Body of pancreas (tissue), 4 donors: ENCODE measurements around the gene TMEM132C. TPM values are rescaled to one million over a fixed set of nuclear protein-coding genes. Genes with fewer than 3 reads are reported as not detected.

Experiments used
- ATAC-seq: fragments of 150-250 bp; one replicate; pipeline ENCODE4 v1.9.1; 2016
- DNase-seq, 4 donors: peaks; one replicate each; pipeline ENCODE4 v3.0.0-alpha.2; 2019
- H3K27ac ChIP-seq, 4 donors: fragments of 200-600 bp; sonication (generic); 1 replicate in 3 of 4; 2 replicates in 1 of 4; pipeline versions ENCODE4 v1.5.1 to v1.6.1; 2016 to 2019; ENCODE audit warnings: mild to moderate bottlenecking in 1 of 4, mixed read lengths in 1 of 4, moderate library complexity in 1 of 4
- H3K27me3 ChIP-seq, 2 donors: fragments of 200-600 bp; sonication (generic); one replicate each; pipeline ENCODE4 v1.6.0; 2016; ENCODE audit warnings: mild to moderate bottlenecking in 1 of 2
- H3K36me3 ChIP-seq, 2 donors: fragments of 200-600 bp; sonication (generic); replicated peaks in 1 of 2; 2 replicates each; pipeline ENCODE4 v1.5.1; 2016; ENCODE audit warnings: low read depth in 2 of 2; ENCODE audit not compliant: insufficient read depth in 1 of 2
- H3K4me1 ChIP-seq: fragments of 200-600 bp; sonication (generic); one replicate; pipeline ENCODE4 v1.6.0; 2016
- H3K4me3 ChIP-seq, 2 donors: fragments of 200-600 bp; sonication (generic); 1 replicate in 1 of 2; 2 replicates in 1 of 2; pipeline ENCODE4 v1.5.1; 2016 to 2019
- H3K9me3 ChIP-seq, 3 donors: fragments of 200-600 bp; sonication (generic); 1 replicate in 2 of 3; 2 replicates in 1 of 3; pipeline ENCODE4 v1.5.1; 2016
- POLR2A ChIP-seq, 3 donors: fragments of 450-650 bp; IDR thresholded peaks; one replicate each; pipeline ENCODE4 v1.6.1; 2016; ENCODE audit warnings: antibody characterized with exemption in 3 of 3, mild to moderate bottlenecking in 2 of 3
- WGBS, 2 donors: methylation state at CpG; one replicate each; pipeline ENCODE4 v1.1.5; 2017; 5-methylcytosine and 5-hydroxymethylcytosine counted together
- intact Hi-C: fragments of 100-400 bp; cut with DNase I; formaldehyde crosslinking; loops from one replicate; pipeline ENCODE4 v1.15.1; 2023
- total RNA-seq, 2 donors: library from RNA; depleted of rRNA; stranded (reverse); fragments of >200 nt; gene quantifications; one replicate each; pipeline ENCODE4 v1.1.0, GENCODE V29; 2016
- TF ChIP-seq, protein P1 (sequence below), 7 experiments: fragments of 450-650 bp in 4 of 7; fragments of 200-600 bp in 3 of 7; sonication (generic) in 3 of 7; IDR thresholded peaks; one replicate each; pipeline ENCODE4 v1.5.1; 2016 to 2019; ENCODE audit warnings: antibody characterized with exemption in 7 of 7

The TMEM132C gene
- total RNA-seq, 2 donors from 2014 or later, result 4.4 to 8.2 TPM

DNA sequence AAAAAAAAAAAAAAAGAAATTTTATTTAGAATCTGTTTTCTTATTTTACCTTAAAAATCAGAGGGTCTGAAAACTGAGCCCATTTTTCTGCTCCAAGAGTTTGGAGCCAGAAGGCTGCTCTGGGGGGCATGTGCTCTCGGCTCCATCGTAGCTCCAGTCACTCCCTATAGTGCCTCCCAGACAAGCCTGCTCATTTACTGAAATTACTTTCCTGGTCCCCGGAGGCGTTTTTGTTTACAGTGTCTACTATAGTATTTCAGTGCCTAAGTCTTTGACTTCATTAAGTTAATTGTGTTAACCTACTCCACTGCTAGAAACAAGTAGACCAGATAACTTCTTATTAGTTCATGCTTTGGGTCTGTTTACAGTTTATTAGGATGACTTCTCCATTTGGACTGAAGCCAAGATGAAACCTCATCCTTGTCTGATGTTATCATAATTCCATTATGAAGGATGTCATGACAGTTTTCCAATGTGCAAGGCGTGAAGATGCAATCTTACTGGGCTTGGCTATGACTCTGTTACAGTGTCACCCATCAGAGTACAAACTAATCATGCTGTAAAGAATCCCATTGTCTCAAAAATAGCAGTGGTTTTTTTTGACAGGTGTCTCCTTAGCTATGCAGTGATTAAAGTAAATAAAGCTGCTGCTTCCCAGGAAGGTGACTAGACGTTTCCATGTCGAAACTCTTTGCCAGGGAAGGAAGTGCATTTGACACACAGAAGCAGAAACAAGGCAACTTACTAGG is 182.3 kb downstream of the TMEM132C start:
- intact Hi-C loops, result no loop called here
- ATAC-seq (no peak), DNase-seq (no peak)
- Histone ChIP-seq H3K27ac (no peak overlapping the region), H3K27me3 (no peaks in the 10 kb centered on the region), H3K4me3 (no peak overlapping the region), H3K36me3 (no peaks in the 10 kb centered on the region), H3K9me3 (no peaks in the 10 kb centered on the region), H3K4me1 (no peaks in the 10 kb centered on the region)
- WGBS, 2 donors, result 39 to 43% methylated on average over 7 of the region's 7 CpGs
- TF ChIP-seq POLR2A (IDR thresholded peaks at IDR 0.05), result no peak
- TF ChIP-seq, protein P1, sequence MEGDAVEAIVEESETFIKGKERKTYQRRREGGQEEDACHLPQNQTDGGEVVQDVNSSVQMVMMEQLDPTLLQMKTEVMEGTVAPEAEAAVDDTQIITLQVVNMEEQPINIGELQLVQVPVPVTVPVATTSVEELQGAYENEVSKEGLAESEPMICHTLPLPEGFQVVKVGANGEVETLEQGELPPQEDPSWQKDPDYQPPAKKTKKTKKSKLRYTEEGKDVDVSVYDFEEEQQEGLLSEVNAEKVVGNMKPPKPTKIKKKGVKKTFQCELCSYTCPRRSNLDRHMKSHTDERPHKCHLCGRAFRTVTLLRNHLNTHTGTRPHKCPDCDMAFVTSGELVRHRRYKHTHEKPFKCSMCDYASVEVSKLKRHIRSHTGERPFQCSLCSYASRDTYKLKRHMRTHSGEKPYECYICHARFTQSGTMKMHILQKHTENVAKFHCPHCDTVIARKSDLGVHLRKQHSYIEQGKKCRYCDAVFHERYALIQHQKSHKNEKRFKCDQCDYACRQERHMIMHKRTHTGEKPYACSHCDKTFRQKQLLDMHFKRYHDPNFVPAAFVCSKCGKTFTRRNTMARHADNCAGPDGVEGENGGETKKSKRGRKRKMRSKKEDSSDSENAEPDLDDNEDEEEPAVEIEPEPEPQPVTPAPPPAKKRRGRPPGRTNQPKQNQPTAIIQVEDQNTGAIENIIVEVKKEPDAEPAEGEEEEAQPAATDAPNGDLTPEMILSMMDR (IDR thresholded peaks at IDR 0.05), result no peak

DNA sequence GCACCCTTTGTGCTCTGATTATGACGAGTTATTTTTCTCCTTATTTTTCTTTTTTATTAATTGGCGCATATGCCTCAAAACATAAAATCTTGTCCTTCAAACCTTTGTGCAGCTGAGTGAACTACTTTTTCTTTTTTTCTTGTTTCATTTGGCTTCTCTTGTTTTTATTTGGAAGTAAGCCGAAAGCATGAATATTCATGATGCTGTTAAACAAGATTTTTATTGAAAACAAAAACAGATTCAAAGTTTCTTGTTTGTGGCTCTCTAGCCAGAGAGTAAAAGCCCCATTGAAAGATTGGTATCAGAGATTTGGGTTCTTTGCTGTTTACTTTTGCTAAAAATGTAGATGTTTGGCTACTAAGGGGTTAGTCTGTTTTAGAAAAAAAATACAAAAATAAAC is 183.8 kb downstream of the TMEM132C start:
- Histone ChIP-seq H3K4me1 (no peaks in the 10 kb centered on the region), H3K4me3 (no peak overlapping the region), H3K27me3 (no peaks in the 10 kb centered on the region), H3K9me3 (no peaks in the 10 kb centered on the region), H3K27ac (peak overlapping the region in 1 of 4 donors; percentile 10), H3K36me3 (no peaks in the 10 kb centered on the region)
- intact Hi-C loops, result no loop called here
- ATAC-seq (no peak), DNase-seq (no peak)
- WGBS, 2 donors, result 71 to 72% methylated on average over 3 of the region's 3 CpGs
- no peak for TF ChIP-seq POLR2A (IDR thresholded peaks at IDR 0.05)
- TF ChIP-seq, protein P1 (IDR thresholded peaks at IDR 0.05), result no peak

DNA sequence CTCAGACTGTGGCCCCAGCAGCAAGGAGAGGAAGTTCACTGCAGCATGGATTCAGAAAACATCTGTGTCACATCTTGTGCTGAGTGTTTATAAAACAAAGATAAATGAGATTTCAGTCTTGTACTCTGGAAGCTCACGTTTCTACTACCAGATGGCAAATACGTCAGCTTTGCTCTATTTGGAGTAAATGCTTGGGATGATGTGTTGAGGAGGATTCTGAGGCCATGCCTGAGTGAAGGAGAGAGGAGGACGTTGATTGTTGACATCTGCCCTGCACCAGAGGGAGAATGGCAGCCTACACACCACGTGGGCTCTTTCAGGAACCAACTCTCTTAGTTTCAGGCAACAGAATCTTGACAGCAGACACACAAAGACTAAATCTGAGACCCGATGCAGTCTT is 188.9 kb downstream of the TMEM132C start:
- Histone ChIP-seq H3K4me1 (no peaks in the 10 kb centered on the region), H3K4me3 (no peak overlapping the region), H3K36me3 (no peaks in the 10 kb centered on the region), H3K27ac (no peak overlapping the region), H3K9me3 (no peaks in the 10 kb centered on the region), H3K27me3 (no peaks in the 10 kb centered on the region)
- ATAC-seq, result no peak
- WGBS, 2 donors, result 38 to 44% methylated on average over 5 of the region's 5 CpGs
- intact Hi-C loops, result no loop called here
- no peak for DNase-seq
- no peak for TF ChIP-seq POLR2A (IDR thresholded peaks at IDR 0.05)
- TF ChIP-seq, protein P1 (IDR thresholded peaks at IDR 0.05), result no peak

DNA sequence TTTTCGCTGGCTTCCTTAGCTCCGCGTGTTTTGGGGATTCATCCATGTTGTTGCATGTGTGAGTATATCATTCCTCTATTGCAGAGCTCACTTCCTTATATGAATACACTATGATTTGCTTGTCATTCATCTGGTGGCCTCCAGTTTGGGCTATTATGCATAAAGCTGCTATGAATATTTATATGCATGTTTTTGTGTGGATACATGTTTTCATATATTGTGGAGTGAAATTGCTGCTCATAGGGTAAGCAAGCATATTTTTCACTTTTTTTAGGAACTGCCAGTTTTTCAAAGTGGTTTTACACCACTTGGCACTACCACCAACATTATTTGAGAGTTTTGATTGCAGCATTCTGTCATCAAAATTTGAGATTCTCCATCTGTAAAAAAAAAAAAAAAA is 190.0 kb downstream of the TMEM132C start:
- no peak for TF ChIP-seq POLR2A (IDR thresholded peaks at IDR 0.05)
- TF ChIP-seq, protein P1 (IDR thresholded peaks at IDR 0.05), result no peak
- no peak overlapping the region for H3K4me3 ChIP-seq
- 91 to 93% methylated on average over 3 of the region's 3 CpGs for WGBS, 2 donors
- no peaks in the 10 kb centered on the region for H3K36me3 ChIP-seq
- H3K9me3 ChIP-seq, result no peaks in the 10 kb centered on the region
- ATAC-seq, result no peak
- intact Hi-C loops, result no loop called here
- DNase-seq, result no peak
- H3K27ac ChIP-seq, result no peak overlapping the region
- H3K4me1 ChIP-seq, result no peaks in the 10 kb centered on the region
- H3K27me3 ChIP-seq, result no peaks in the 10 kb centered on the region
